ENCODE data around the gene RBM44.
"Not testable (repeated sequence)": the region's sequence is repeated elsewhere in the genome, so short reads cannot be mapped to it uniquely, and the experiment has no call there.

Gene RBM44

GRCh38 chr2:237798236-237799059, at the start of gene RBM44:
Gene RBM44 (plus strand): TSS chr2:237798779. CDS start chr2:237813610, 14,831 bp downstream.
- no peak for DNase-seq

- no peak for DNase-seq
Measured at GRCh38 chr2:237749002-237749401, 49.6 kb upstream of the RBM44 start.

- no peak for DNase-seq
Measured at GRCh38 chr2:237749961-237750360, 48.6 kb upstream of the RBM44 start.

GRCh38 chr2:237750441-237750840, 48.1 kb upstream of the RBM44 start:
- not testable (repeated sequence) for DNase-seq

GRCh38 chr2:237752761-237753165, 45.8 kb upstream of the RBM44 start:
- no peak for DNase-seq

GRCh38 chr2:237754182-237754581, 44.4 kb upstream of the RBM44 start:
- no peak for DNase-seq

- no peak for DNase-seq
Measured at GRCh38 chr2:237754626-237755248, 43.8 kb upstream of the RBM44 start.

GRCh38 chr2:237757616-237758015, 41.0 kb upstream of the RBM44 start:
- DNase-seq = no peak

- DNase-seq = no peak
Measured at GRCh38 chr2:237758185-237758584, 40.4 kb upstream of the RBM44 start.

GRCh38 chr2:237759176-237759575, 39.4 kb upstream of the RBM44 start:
- no peak for DNase-seq

- no peak for DNase-seq
Measured at GRCh38 chr2:237760506-237761502, 37.8 kb upstream of the RBM44 start.

- not testable (repeated sequence) for DNase-seq
Measured at GRCh38 chr2:237762291-237763182, 36.0 kb upstream of the RBM44 start.

- DNase-seq = no peak
Measured at GRCh38 chr2:237763812-237764211, 34.8 kb upstream of the RBM44 start.

- DNase-seq = not testable (repeated sequence)
Measured at GRCh38 chr2:237765122-237765521, 33.5 kb upstream of the RBM44 start.

- no peak for DNase-seq
Measured at GRCh38 chr2:237765875-237766274, 32.7 kb upstream of the RBM44 start.

- no peak for DNase-seq
Measured at GRCh38 chr2:237766340-237766739, 32.2 kb upstream of the RBM44 start.

GRCh38 chr2:237772513-237772912, 26.1 kb upstream of the RBM44 start:
- no peak for DNase-seq

- DNase-seq = no peak
Measured at GRCh38 chr2:237773826-237774225, 24.8 kb upstream of the RBM44 start.

GRCh38 chr2:237774811-237775553, 23.6 kb upstream of the RBM44 start:
- peak in 1 of 2 donors; percentile 11 for DNase-seq

GRCh38 chr2:237779521-237779920, 19.1 kb upstream of the RBM44 start:
- no peak for DNase-seq

- no peak for DNase-seq
Measured at GRCh38 chr2:237782181-237782580, 16.4 kb upstream of the RBM44 start.

Measured in bone marrow (tissue), 2 donors.